Chondrocyte (in vitro differentiated cells): ENCODE measurements around the gene FA2H. TPM values are rescaled to one million over a fixed set of nuclear protein-coding genes. Genes with fewer than 3 reads are reported as not detected.

Experiments used
- DNase-seq: peaks from one replicate; pipeline ENCODE4 v3.0.0; 2021; ENCODE audit warnings: mixed read lengths, low spot score
- H3K27ac Mint-ChIP-seq: one replicate; pipeline ENCODE4 v1.8.0; 2021; ENCODE audit warnings: mild to moderate bottlenecking, moderate library complexity, mixed read lengths; ENCODE audit not compliant: unreplicated experiment
- H3K27me3 Mint-ChIP-seq: 2 replicates; pipeline ENCODE4 v1.8.0; 2021; ENCODE audit warnings: low read depth, mixed read lengths
- H3K36me3 Mint-ChIP-seq: 2 replicates; pipeline ENCODE4 v1.8.0; 2021; ENCODE audit warnings: low read depth, mixed read lengths
- H3K4me1 Mint-ChIP-seq: 2 replicates; pipeline ENCODE4 v1.8.0; 2021; ENCODE audit warnings: low read depth, mild to moderate bottlenecking, mixed read lengths
- H3K4me3 Mint-ChIP-seq: one replicate; pipeline ENCODE4 v1.8.0; 2021; ENCODE audit warnings: mild to moderate bottlenecking, moderate library complexity, mixed read lengths; ENCODE audit not compliant: unreplicated experiment
- H3K9me3 Mint-ChIP-seq: 2 replicates; pipeline ENCODE4 v1.8.0; 2021; ENCODE audit warnings: low read depth, mixed read lengths
- CTCF ChIP-seq: fragments of 200-600 bp; sonication (generic); IDR thresholded peaks from 2 replicates; pipeline ENCODE4 v1.5.0; 2021; ENCODE audit warnings: antibody characterized with exemption, mild to moderate bottlenecking, moderate library complexity
- total RNA-seq: library from RNA; stranded (reverse); gene quantifications from 3 replicates; pipeline ENCODE4 v1.2.1, GENCODE V29; 2021

The FA2H gene
- total RNA-seq, 1 donor from 2014 or later: not detected

- no peaks in the 10 kb centered on the region for H3K9me3 Mint-ChIP-seq
- no peak for DNase-seq
- no peaks in the 10 kb centered on the region for H3K4me1 Mint-ChIP-seq
- peaks cover 6% of the 10 kb centered on the region for H3K27me3 Mint-ChIP-seq
- no peak overlapping the region for H3K27ac Mint-ChIP-seq
- peak; percentile 99 for TF ChIP-seq CTCF
- no peak overlapping the region for H3K4me3 Mint-ChIP-seq
- H3K36me3 Mint-ChIP-seq: no peaks in the 10 kb centered on the region
Observed at GRCh38 chr16:74709441-74709877, 65.2 kb downstream of the FA2H start.

DNA sequence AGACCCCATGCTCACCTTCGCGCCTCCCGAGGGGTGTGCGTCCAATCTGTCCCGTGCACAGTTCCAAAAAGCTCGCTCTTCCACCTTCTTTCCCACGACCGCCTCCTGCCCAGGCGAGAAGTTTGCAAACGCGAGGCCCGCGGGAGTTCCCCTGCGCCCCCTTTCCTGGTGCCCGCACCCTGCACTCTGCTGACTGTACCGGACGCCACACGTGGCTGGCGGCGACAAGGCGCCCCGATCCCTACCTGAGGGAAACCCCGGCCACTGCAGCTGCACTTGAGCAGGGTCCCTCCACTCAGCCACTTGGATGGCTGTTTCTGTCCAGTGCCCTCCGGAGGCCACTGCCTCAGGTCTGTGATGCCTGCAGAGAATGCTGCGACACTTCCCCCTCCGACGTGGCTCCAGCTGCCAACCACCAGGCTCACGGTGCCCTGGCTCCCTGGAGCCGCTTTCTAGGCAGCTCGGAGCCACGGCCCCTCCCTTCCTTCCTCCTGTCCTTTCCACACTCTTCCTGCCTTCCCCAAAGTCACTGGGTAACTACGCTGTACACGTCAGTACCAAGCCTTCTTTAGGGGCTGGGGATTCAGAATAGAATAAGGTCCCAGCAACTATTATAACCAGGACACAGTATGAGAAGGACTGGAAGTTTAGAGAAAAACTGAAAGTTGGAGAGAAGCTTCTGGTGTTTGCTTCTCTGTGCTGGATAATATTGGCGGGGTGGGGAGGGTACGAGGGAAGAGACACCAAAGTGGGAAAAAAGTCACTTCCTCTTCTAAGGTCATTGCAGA, 74.0 kb downstream of the FA2H start, which contains the start of gene MLKL:
TSS of gene MLKL (minus strand) at position 425 of the 788 bp plus-strand sequence. CDS start 5,105 bp downstream, outside the sequence.
- Mint-ChIP-seq H3K27me3 (no peaks in the 10 kb centered on the region), H3K4me3 (peak within 1 kb of the TSS; percentile 84), H3K36me3 (no peaks in the 10 kb centered on the region), H3K4me1 (peaks cover 22% of the 10 kb centered on the region), H3K9me3 (no peaks in the 10 kb centered on the region), H3K27ac (peak within 1 kb of the TSS; percentile 87)
- TF ChIP-seq CTCF: no peak
- DNase-seq: no peak

- H3K4me3 Mint-ChIP-seq: peak overlapping the region; percentile 84
- H3K9me3 Mint-ChIP-seq: no peaks in the 10 kb centered on the region
- no peaks in the 10 kb centered on the region for H3K27me3 Mint-ChIP-seq
- H3K4me1 Mint-ChIP-seq: peaks cover 22% of the 10 kb centered on the region
- no peaks in the 10 kb centered on the region for H3K36me3 Mint-ChIP-seq
- no peak for TF ChIP-seq CTCF
- peak overlapping the region; percentile 87 for H3K27ac Mint-ChIP-seq
- DNase-seq: no peak
Observed at GRCh38 chr16:74700116-74700437, 74.5 kb downstream of the FA2H start.

DNA sequence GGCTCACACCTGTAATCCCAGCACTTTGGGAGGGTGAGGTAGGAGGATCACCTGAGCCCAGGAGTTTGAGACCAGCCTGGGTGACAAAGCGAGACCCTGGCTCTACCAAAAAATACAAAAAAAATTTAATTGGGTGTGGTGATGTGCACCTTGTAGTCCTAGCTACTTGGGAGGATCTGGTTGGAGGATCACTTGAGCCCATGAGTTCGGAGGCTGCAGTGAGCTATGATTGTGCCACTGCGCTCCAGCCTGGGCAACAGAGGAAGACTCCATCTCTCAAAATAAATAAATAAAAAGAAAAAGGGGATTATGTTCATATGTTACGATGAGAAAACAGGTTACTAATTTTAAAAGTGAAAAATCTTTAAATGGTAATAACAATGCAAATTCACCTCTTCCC, 75.0 kb downstream of the FA2H start:
- Mint-ChIP-seq H3K27ac (no peak overlapping the region), H3K27me3 (no peaks in the 10 kb centered on the region), H3K4me3 (no peak overlapping the region), H3K9me3 (no peaks in the 10 kb centered on the region), H3K4me1 (peaks cover 22% of the 10 kb centered on the region), H3K36me3 (no peaks in the 10 kb centered on the region)
- DNase-seq: no peak
- TF ChIP-seq CTCF: no peak

- Mint-ChIP-seq H3K36me3 (no peaks in the 10 kb centered on the region), H3K9me3 (no peaks in the 10 kb centered on the region), H3K27me3 (no peaks in the 10 kb centered on the region), H3K4me1 (peaks cover 22% of the 10 kb centered on the region), H3K4me3 (no peak overlapping the region), H3K27ac (no peak overlapping the region)
- DNase-seq: no peak
- TF ChIP-seq CTCF: no peak
Observed at GRCh38 chr16:74698222-74698621, 76.4 kb downstream of the FA2H start.
